HG03060 (cell line): ENCODE measurements around the gene CDC6.
A peak's percentile ranks its signal among the peaks of the same experiment; 100 is the strongest.

Experiments used
- ATAC-seq: cut with Tn5 transposase; IDR thresholded peaks from one replicate; pipeline ENCODE4 v1.9.1; 2021; ENCODE audit warnings: low read depth, moderate number of reproducible peaks; ENCODE audit not compliant: unreplicated experiment

The CDC6 gene

GRCh38 chr17:40320756-40321523, 33.3 kb downstream of the CDC6 start:
- no peak for ATAC-seq

- ATAC-seq, result no peak
Measured at GRCh38 chr17:40321524-40321929, 33.8 kb downstream of the CDC6 start.

GRCh38 chr17:40321961-40322357, 34.3 kb downstream of the CDC6 start:
- no peak for ATAC-seq

- peak; percentile 25 for ATAC-seq
Measured at GRCh38 chr17:40322358-40323315, 35.0 kb downstream of the CDC6 start.

- no peak for ATAC-seq
Measured at GRCh38 chr17:40323391-40324381, 36.0 kb downstream of the CDC6 start.

- ATAC-seq, result no peak
Measured at GRCh38 chr17:40325156-40326013, 37.7 kb downstream of the CDC6 start.

GRCh38 chr17:40326014-40326831, 38.5 kb downstream of the CDC6 start:
- no peak for ATAC-seq

- no peak for ATAC-seq
Measured at GRCh38 chr17:40326832-40327199, 39.1 kb downstream of the CDC6 start.

- ATAC-seq, result no peak
Measured at GRCh38 chr17:40327244-40327729, 39.6 kb downstream of the CDC6 start.

GRCh38 chr17:40327735-40328385, 40.2 kb downstream of the CDC6 start:
- ATAC-seq, result no peak

GRCh38 chr17:40328386-40328766, 40.7 kb downstream of the CDC6 start:
- ATAC-seq, result no peak

GRCh38 chr17:40329839-40330794, 42.4 kb downstream of the CDC6 start:
- no peak for ATAC-seq

- ATAC-seq, result no peak
Measured at GRCh38 chr17:40330850-40331470, 43.3 kb downstream of the CDC6 start.

GRCh38 chr17:40331743-40332641, 44.3 kb downstream of the CDC6 start:
- ATAC-seq, result no peak

- no peak for ATAC-seq
Measured at GRCh38 chr17:40333781-40334448, 46.2 kb downstream of the CDC6 start.
